ENCODE measurements around the gene WDFY3.

- TF ChIP-seq CTCF (IDR thresholded peaks at IDR 0.05) (no peak), POLR2A (IDR thresholded peaks at IDR 0.05) (no peak), EP300 (IDR thresholded peaks at IDR 0.05) (no peak)
Observed at GRCh38 chr4:84804136-84804535, 162.4 kb downstream of the WDFY3 start.

Measured in suprapubic skin (tissue), 3 donors.